ENCODE results near the gene SLC33A1. TPM values are rescaled to one million over a fixed set of nuclear protein-coding genes. Genes with fewer than 3 reads are reported as not detected.

SLC33A1 gene
- total and polyA plus RNA-seq, 2 of the 8 experiments (the other 6 are each of a cell fraction or from before 2014, with no cell fraction given) = 15.6 to 24.2 TPM

- no peak for TF ChIP-seq CHD7 (IDR thresholded peaks at IDR 0.05; ENCODE audit: insufficient replicate concordance, low read length)
- no peak for TF ChIP-seq CHD1 (IDR thresholded peaks at IDR 0.05; ENCODE audit: low read depth, low read length)
Observed at GRCh38 chr3:155771126-155771525, 83.1 kb downstream of the SLC33A1 start (continued).
